Skeletal muscle tissue (tissue), 4 donors: ENCODE measurements around the gene ZRANB1. TPM values are rescaled to one million over a fixed set of nuclear protein-coding genes. Genes with fewer than 3 reads are reported as not detected.

Experiments
- H3K27ac ChIP-seq: one replicate; pipeline ENCODE4 v1.7.0; 2013; ENCODE audit warnings: mild to moderate bottlenecking, low read depth, low read length, inconsistent platforms
- H3K27me3 ChIP-seq, 3 donors: one replicate each; pipeline ENCODE4 v1.7.0; 2013; ENCODE audit warnings: low read length in 3 of 3; ENCODE audit not compliant: control insufficient read depth in 3 of 3, insufficient read depth in 3 of 3
- H3K36me3 ChIP-seq, 3 donors: one replicate each; pipeline ENCODE4 v1.7.0; 2013; ENCODE audit warnings: low read length in 3 of 3; ENCODE audit not compliant: control insufficient read depth in 3 of 3, insufficient read depth in 3 of 3
- H3K4me1 ChIP-seq, 3 donors: one replicate each; pipeline ENCODE4 v1.7.0; 2013; ENCODE audit warnings: low read length in 3 of 3, mild to moderate bottlenecking in 3 of 3; ENCODE audit not compliant: control insufficient read depth in 3 of 3, insufficient read depth in 3 of 3
- H3K4me3 ChIP-seq, 3 donors: one replicate each; pipeline ENCODE4 v1.7.0; 2013; ENCODE audit warnings: low read length in 3 of 3
- H3K9ac ChIP-seq, 3 donors: one replicate each; pipeline ENCODE4 v1.7.0; 2013; ENCODE audit warnings: low read length in 3 of 3, mild to moderate bottlenecking in 3 of 3, moderate library complexity in 2 of 3, low read depth in 1 of 3
- H3K9me3 ChIP-seq, 3 donors: one replicate each; pipeline ENCODE4 v1.7.0; 2013; ENCODE audit warnings: low read length in 3 of 3; ENCODE audit not compliant: control insufficient read depth in 3 of 3
- total RNA-seq: library from RNA; depleted of rRNA; stranded (reverse); fragments of >200 nt; gene quantifications from one replicate; pipeline ENCODE4 v1.2.3, GENCODE V29; 2014
- donor health status: Osteomylitis.

The ZRANB1 gene
- total RNA-seq, result 36.5 TPM

- Histone ChIP-seq H3K27me3 (no peaks in the 10 kb centered on the region), H3K9me3 (no peaks in the 10 kb centered on the region), H3K9ac (peak within 1 kb of the TSS; percentile 50 to 71 (median 60)), H3K36me3 (no peaks in the 10 kb centered on the region), H3K27ac (peak within 1 kb of the TSS; percentile 81), H3K4me1 (peaks cover 29 to 39% (median 36%) of the 10 kb centered on the region in 3 donors), H3K4me3 (peak within 1 kb of the TSS in 2 of 3 donors; percentile 2 to 13)
These were observed at the start of gene ZRANB1 for GRCh38 chr10:124941823-124942222. TSS of gene ZRANB1 (plus strand) at chr10:124942123. CDS start at chr10:124942494, 371 bp downstream.

GRCh38 chr10:124892905-124893304, 49.0 kb upstream of the ZRANB1 start:
- H3K4me1 ChIP-seq, result no peaks in the 10 kb centered on the region
- no peaks in the 10 kb centered on the region for H3K27me3 ChIP-seq
- no peak overlapping the region for H3K27ac ChIP-seq
- no peak overlapping the region for H3K9ac ChIP-seq
- H3K4me3 ChIP-seq, result no peak overlapping the region
- no peaks in the 10 kb centered on the region for H3K36me3 ChIP-seq
- no peaks in the 10 kb centered on the region for H3K9me3 ChIP-seq

- Histone ChIP-seq H3K9me3 (no peaks in the 10 kb centered on the region), H3K4me3 (no peak overlapping the region), H3K9ac (no peak overlapping the region), H3K27ac (no peak overlapping the region), H3K4me1 (no peaks in the 10 kb centered on the region), H3K27me3 (peaks cover 3 to 4% (median 4%) of the 10 kb centered on the region in 3 donors), H3K36me3 (no peaks in the 10 kb centered on the region)
These were observed 47.2 kb upstream of the ZRANB1 start for GRCh38 chr10:124894569-124895215.

DNA sequence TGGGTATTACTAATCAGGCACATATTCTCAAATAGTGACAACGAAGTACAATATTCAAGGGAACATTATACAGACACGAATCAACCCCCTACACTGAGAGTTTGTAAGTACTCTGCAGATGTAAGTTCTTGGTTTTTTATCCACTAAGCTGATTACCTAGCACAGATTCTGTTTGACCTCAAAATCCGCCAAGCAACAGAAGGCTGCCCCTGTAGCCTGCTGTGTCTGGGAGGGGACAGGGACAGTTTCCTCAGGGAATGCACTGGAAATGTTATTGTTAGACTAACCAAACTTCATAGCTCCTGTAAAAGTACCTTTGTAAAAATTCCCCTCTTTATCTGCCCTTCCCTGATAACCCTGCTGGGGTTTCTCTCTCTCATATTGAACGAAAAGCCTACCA, 45.2 kb upstream of the ZRANB1 start:
- H3K27ac ChIP-seq, result no peak overlapping the region
- H3K4me1 ChIP-seq, result no peaks in the 10 kb centered on the region
- no peaks in the 10 kb centered on the region for H3K36me3 ChIP-seq
- no peak overlapping the region for H3K9ac ChIP-seq
- H3K4me3 ChIP-seq, result no peak overlapping the region
- H3K27me3 ChIP-seq, result peaks cover 3 to 4% (median 4%) of the 10 kb centered on the region in 3 donors
- no peaks in the 10 kb centered on the region for H3K9me3 ChIP-seq

GRCh38 chr10:124898471-124898870, 43.5 kb upstream of the ZRANB1 start:
- Histone ChIP-seq H3K36me3 (no peaks in the 10 kb centered on the region), H3K27me3 (peaks cover 3 to 4% (median 4%) of the 10 kb centered on the region in 3 donors), H3K4me3 (no peak overlapping the region), H3K4me1 (no peaks in the 10 kb centered on the region), H3K9ac (no peak overlapping the region), H3K27ac (no peak overlapping the region), H3K9me3 (no peaks in the 10 kb centered on the region)

DNA sequence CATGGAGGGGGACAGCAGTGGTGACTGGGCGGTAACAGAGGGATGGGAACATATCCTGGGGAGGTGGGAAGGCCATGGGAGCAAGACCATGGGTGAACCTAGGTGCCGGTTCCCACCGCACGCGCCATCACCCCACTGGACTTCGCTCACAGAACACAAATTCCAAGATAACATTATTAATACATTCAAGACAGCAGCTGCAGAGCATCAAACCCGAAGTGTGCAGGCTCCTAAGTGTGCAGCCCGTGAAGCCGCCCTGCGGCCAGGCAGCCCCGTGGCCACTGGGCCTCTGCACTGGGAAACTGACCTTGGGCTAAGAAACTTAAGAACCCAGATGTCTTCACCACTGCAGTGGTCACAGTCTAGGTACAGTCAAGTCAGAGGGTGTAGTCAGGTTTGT, 42.8 kb upstream of the ZRANB1 start:
- no peak overlapping the region for H3K4me3 ChIP-seq
- no peak overlapping the region for H3K27ac ChIP-seq
- H3K9ac ChIP-seq, result no peak overlapping the region
- H3K4me1 ChIP-seq, result no peaks in the 10 kb centered on the region
- H3K27me3 ChIP-seq, result peaks cover 3 to 4% (median 4%) of the 10 kb centered on the region in 3 donors
- no peaks in the 10 kb centered on the region for H3K36me3 ChIP-seq
- no peaks in the 10 kb centered on the region for H3K9me3 ChIP-seq

- H3K27ac ChIP-seq, result no peak overlapping the region
- H3K4me1 ChIP-seq, result no peaks in the 10 kb centered on the region
- no peaks in the 10 kb centered on the region for H3K9me3 ChIP-seq
- no peak overlapping the region for H3K4me3 ChIP-seq
- peaks cover 3 to 4% (median 4%) of the 10 kb centered on the region in 3 donors for H3K27me3 ChIP-seq
- no peaks in the 10 kb centered on the region for H3K36me3 ChIP-seq
- no peak overlapping the region for H3K9ac ChIP-seq
These were observed 39.5 kb upstream of the ZRANB1 start for GRCh38 chr10:124902462-124902861.

DNA sequence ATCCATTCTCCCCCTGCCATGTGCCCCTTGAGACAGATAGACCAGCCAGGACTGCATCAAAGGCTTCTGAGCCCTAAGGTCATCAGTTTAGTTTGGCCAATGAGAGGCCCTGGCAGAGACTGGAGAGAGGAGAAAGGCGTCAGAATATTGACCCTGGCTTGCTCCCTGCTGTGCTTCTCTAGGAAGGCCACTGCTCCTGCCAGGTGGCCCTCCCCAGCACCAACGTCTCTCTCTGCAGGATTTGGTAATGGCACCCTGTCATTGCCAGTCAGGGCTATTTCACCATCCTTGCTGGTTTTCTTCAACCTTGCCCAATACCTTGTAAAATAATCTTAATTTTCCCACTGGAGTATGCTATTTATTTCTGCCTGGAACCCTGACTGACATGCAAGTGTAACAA, 38.8 kb upstream of the ZRANB1 start:
- H3K9me3 ChIP-seq, result no peaks in the 10 kb centered on the region
- H3K4me3 ChIP-seq, result no peak overlapping the region
- H3K9ac ChIP-seq, result no peak overlapping the region
- H3K36me3 ChIP-seq, result no peaks in the 10 kb centered on the region
- no peak overlapping the region for H3K27ac ChIP-seq
- no peaks in the 10 kb centered on the region for H3K4me1 ChIP-seq
- H3K27me3 ChIP-seq, result peaks cover 3 to 4% (median 4%) of the 10 kb centered on the region in 3 donors

- Histone ChIP-seq H3K4me1 (no peaks in the 10 kb centered on the region), H3K9me3 (no peaks in the 10 kb centered on the region), H3K36me3 (no peaks in the 10 kb centered on the region), H3K9ac (no peak overlapping the region), H3K27ac (no peak overlapping the region), H3K4me3 (no peak overlapping the region), H3K27me3 (no peaks in the 10 kb centered on the region)
These were observed 37.1 kb upstream of the ZRANB1 start for GRCh38 chr10:124904796-124905195.

GRCh38 chr10:124906551-124907001, 35.3 kb upstream of the ZRANB1 start:
- H3K9me3 ChIP-seq, result no peaks in the 10 kb centered on the region
- peaks cover 4 to 8% (median 6%) of the 10 kb centered on the region in 3 donors for H3K4me1 ChIP-seq
- no peak overlapping the region for H3K4me3 ChIP-seq
- H3K27me3 ChIP-seq, result no peaks in the 10 kb centered on the region
- no peak overlapping the region for H3K27ac ChIP-seq
- H3K9ac ChIP-seq, result no peak overlapping the region
- H3K36me3 ChIP-seq, result no peaks in the 10 kb centered on the region
